HG03095 (cell line): ENCODE data around the gene CNTNAP5.

Source experiments
- ATAC-seq: cut with Tn5 transposase; IDR thresholded peaks from one replicate; pipeline ENCODE4 v1.9.1; 2021; ENCODE audit warnings: moderate library complexity; ENCODE audit not compliant: unreplicated experiment

CNTNAP5 gene

GRCh38 chr2:124053796-124054195 is 28.7 kb downstream of the CNTNAP5 start:
- ATAC-seq, result no peak

- ATAC-seq, result no peak
These were observed 38.5 kb downstream of the CNTNAP5 start for GRCh38 chr2:124063596-124063995.

- no peak for ATAC-seq
These were observed 40.5 kb downstream of the CNTNAP5 start for GRCh38 chr2:124065636-124066035.

- ATAC-seq, result no peak
These were observed 41.7 kb downstream of the CNTNAP5 start for GRCh38 chr2:124066776-124067175.

GRCh38 chr2:124079045-124079444 is 54.0 kb downstream of the CNTNAP5 start:
- no peak for ATAC-seq

GRCh38 chr2:124080281-124081153 is 55.4 kb downstream of the CNTNAP5 start:
- ATAC-seq, result no peak

GRCh38 chr2:124081154-124081716 is 56.1 kb downstream of the CNTNAP5 start:
- no peak for ATAC-seq

GRCh38 chr2:124088616-124089015 is 63.5 kb downstream of the CNTNAP5 start:
- ATAC-seq, result no peak

- no peak for ATAC-seq
These were observed 66.6 kb downstream of the CNTNAP5 start for GRCh38 chr2:124091721-124092120.

GRCh38 chr2:124092651-124093050 is 67.6 kb downstream of the CNTNAP5 start:
- ATAC-seq, result no peak

GRCh38 chr2:124104914-124105313 is 79.8 kb downstream of the CNTNAP5 start:
- ATAC-seq, result no peak

GRCh38 chr2:124112206-124112605 is 87.1 kb downstream of the CNTNAP5 start:
- no peak for ATAC-seq

GRCh38 chr2:124112966-124113365 is 87.9 kb downstream of the CNTNAP5 start:
- no peak for ATAC-seq

- ATAC-seq, result no peak
These were observed 95.2 kb downstream of the CNTNAP5 start for GRCh38 chr2:124120246-124120645.

GRCh38 chr2:124121106-124121505 is 96.0 kb downstream of the CNTNAP5 start:
- no peak for ATAC-seq

GRCh38 chr2:124121760-124122275 is 96.7 kb downstream of the CNTNAP5 start:
- no peak for ATAC-seq

GRCh38 chr2:124122340-124122739 is 97.3 kb downstream of the CNTNAP5 start:
- ATAC-seq, result no peak

GRCh38 chr2:124131276-124131675 is 106.2 kb downstream of the CNTNAP5 start:
- ATAC-seq, result no peak

- ATAC-seq, result no peak
These were observed 111.0 kb downstream of the CNTNAP5 start for GRCh38 chr2:124136110-124136509.

- ATAC-seq, result no peak
These were observed 113.0 kb downstream of the CNTNAP5 start for GRCh38 chr2:124138076-124138475.

- no peak for ATAC-seq
These were observed 120.9 kb downstream of the CNTNAP5 start for GRCh38 chr2:124145982-124146381.

- ATAC-seq, result no peak
These were observed 122.5 kb downstream of the CNTNAP5 start for GRCh38 chr2:124147552-124147951.
